ENCODE data around the gene CSTPP1.

GRCh38 chr11:47028195-47029093, 91.9 kb downstream of the CSTPP1 start:
- TF ChIP-seq CTCF (IDR thresholded peaks at IDR 0.05; ENCODE audit: control extremely low read depth in 1 of 3, insufficient read depth in 1 of 3, low read depth in 1 of 3, low read length in 3 of 3), result no peak
- no peak for TF ChIP-seq ATF3 (IDR thresholded peaks at IDR 0.05; ENCODE audit: insufficient read depth, low read depth, low read length)
- no peak for TF ChIP-seq CBX5 (IDR thresholded peaks at IDR 0.05; ENCODE audit: low read depth, low read length)
